K562 (cell line): Measurements from ENCODE around the gene ARMH1. TPM values are rescaled to one million over a fixed set of nuclear protein-coding genes. Genes with fewer than 3 reads are reported as not detected.
A peak's percentile ranks its signal among the peaks of the same experiment; 100 is the strongest.

ENCODE experiments used
- ATAC-seq: fragments of 200-7000 bp; cut with Tn5 transposase; 3 replicates; pipeline ENCODE4 v1.9.1; 2020; ENCODE audit warnings: moderate library complexity
- BruUV-seq: library from RNA; stranded (reverse); fragments of 400-500 nt; replicated peaks from 2 replicates; lab custom pipeline; 2021; lab: Mats Ljungman, UMichigan
- CTCF ChIA-PET: fragments of 300-600 bp; formaldehyde crosslinking; extraction: SDS; loops from one replicate; lab custom pipeline; 2021; ENCODE audit warnings: low intra/inter-chr PET ratio; lab: Yijun Ruan, JAX
- POLR2A ChIA-PET: fragments of 300-600, 350-650 bp; sonication (Branson Sonifier 250); formaldehyde crosslinking; extraction: SDS; loops from one replicate; lab custom pipeline; 2021; ENCODE audit warnings: antibody characterized with exemption, inconsistent platforms; lab: Yijun Ruan, JAX
- DNase-seq, 4 experiments: peaks; one replicate each; pipeline versions ENCODE4 v3.0.0 to v3.0.0-alpha.2; 2011 to 2018; ENCODE audit warnings: low spot score in 3 of 4, mixed read lengths in 3 of 4; ENCODE audit errors: extremely low read depth in 1 of 4
- FAIRE-seq: peaks from 2 replicates; lab custom pipeline; 2011; peaks lifted over from hg19 to GRCh38; lab: Jason Lieb, UNC
- H2AFZ ChIP-seq: 2 replicates; pipeline ENCODE4 v1.6.0; 2011; ENCODE audit warnings: low read depth, low read length, control low read depth, inconsistent platforms
- H3K27ac ChIP-seq: fragments of 200-600 bp; 3 replicates; pipeline ENCODE4 v1.8.0; 2011; ENCODE audit warnings: low read depth, mild to moderate bottlenecking, control low read depth, inconsistent platforms, low read length, moderate library complexity, mixed read lengths; ENCODE audit errors: extremely low read depth
- H3K27me3 ChIP-seq, 2 experiments: fragments of 300-600 bp in 1 of 2; 2 replicates in 1 of 2; 3 replicates in 1 of 2; pipeline versions ENCODE4 v1.6.0 to v1.8.0; 2011; ENCODE audit warnings: inconsistent platforms in 2 of 2, low read length in 2 of 2, mild to moderate bottlenecking in 1 of 2, mixed read lengths in 1 of 2, moderate library complexity in 1 of 2; ENCODE audit not compliant: control insufficient read depth in 2 of 2, insufficient read depth in 2 of 2
- H3K36me3 ChIP-seq: fragments of 300-600 bp; 3 replicates; pipeline ENCODE4 v1.8.0; 2011; ENCODE audit warnings: mild to moderate bottlenecking, low read length, inconsistent platforms; ENCODE audit not compliant: control insufficient read depth, insufficient read depth
- H3K4me1 ChIP-seq, 2 experiments: fragments of 200-600 bp in 1 of 2; replicated peaks in 1 of 2; 2 replicates in 1 of 2; 3 replicates in 1 of 2; pipeline versions ENCODE4 v1.5.1 to v1.8.0; 2011; ENCODE audit warnings: inconsistent platforms in 2 of 2, low read length in 2 of 2, mild to moderate bottlenecking in 1 of 2, mixed read lengths in 1 of 2, moderate library complexity in 1 of 2; ENCODE audit not compliant: control insufficient read depth in 2 of 2, insufficient read depth in 2 of 2
- H3K4me2 ChIP-seq: 2 replicates; pipeline ENCODE4 v1.6.1; 2011; ENCODE audit warnings: low read length, control low read depth, inconsistent platforms, mixed read lengths; ENCODE audit not compliant: insufficient read depth
- H3K4me3 ChIP-seq: fragments of 200-600 bp; sonication (generic), shearing (Covaris generic); 2 replicates; pipeline ENCODE4 v1.5.1; 2016; ENCODE audit warnings: control low read depth, inconsistent platforms
- H3K79me2 ChIP-seq: fragments of 200-600 bp; 3 replicates; pipeline ENCODE4 v1.8.0; 2011; ENCODE audit warnings: low read length, inconsistent platforms; ENCODE audit not compliant: control insufficient read depth, insufficient read depth
- H3K9ac ChIP-seq, 2 experiments: 2 replicates each; pipeline versions ENCODE4 v1.6.0 to v1.6.1; 2011; ENCODE audit warnings: low read depth in 2 of 2, low read length in 2 of 2, control low read depth in 1 of 2, inconsistent platforms in 1 of 2, mild to moderate bottlenecking in 1 of 2, mixed read lengths in 1 of 2; ENCODE audit not compliant: insufficient read depth in 1 of 2
- H3K9me1 ChIP-seq: one replicate; pipeline ENCODE4 v1.6.0; 2011; ENCODE audit warnings: inconsistent platforms, mild to moderate bottlenecking, low read length, moderate library complexity; ENCODE audit not compliant: control insufficient read depth, insufficient read depth
- H3K9me3 ChIP-seq: replicated peaks from 2 replicates; pipeline ENCODE4 v1.5.1; 2011; ENCODE audit warnings: low read depth, low read length, inconsistent platforms; ENCODE audit not compliant: control insufficient read depth, insufficient read depth
- H4K20me1 ChIP-seq: replicated peaks from 2 replicates; pipeline ENCODE4 v1.6.1; 2011; ENCODE audit warnings: low read length, inconsistent platforms, mixed read lengths; ENCODE audit not compliant: control insufficient read depth, insufficient read depth
- ARID2 ChIP-seq: fragments of 450-650 bp; IDR thresholded peaks from 2 replicates; pipeline ENCODE4 v1.6.1; 2017; ENCODE audit warnings: antibody characterized with exemption, mild to moderate bottlenecking
- HNRNPK ChIP-seq: fragments of 200-400 bp; formaldehyde crosslinking; IDR thresholded peaks from one replicate; pipeline ENCODE4 v1.6.1; 2018; ENCODE audit warnings: mild to moderate bottlenecking, low read depth, low read length; ENCODE audit not compliant: poor library complexity, severe bottlenecking
- HNRNPLL ChIP-seq: fragments of 200-400 bp; formaldehyde crosslinking; IDR thresholded peaks from 2 replicates; pipeline ENCODE4 v1.6.1; 2017; ENCODE audit warnings: low read length, low read depth, mild to moderate bottlenecking; ENCODE audit not compliant: poor library complexity, severe bottlenecking
- MAFK ChIP-seq: IDR thresholded peaks from 2 replicates; pipeline ENCODE4 v1.6.1; 2011; ENCODE audit warnings: low read length, improper control_type of control experiment
- PREB ChIP-seq: sonication (generic); formaldehyde crosslinking; IDR thresholded peaks from 2 replicates; pipeline ENCODE4 v1.8.1; 2023; ENCODE audit warnings: mild to moderate bottlenecking, missing genetic modification reagents
- RCOR1 ChIP-seq, 2 experiments: IDR thresholded peaks; 2 replicates each; pipeline ENCODE4 v1.6.1; 2012; ENCODE audit warnings: low read depth in 2 of 2, low read length in 2 of 2, borderline replicate concordance in 1 of 2, improper control_type of control experiment in 1 of 2
- SRF ChIP-seq, 2 experiments: fragments of 250-450, 450-650 bp in 1 of 2; sonication (Bioruptor Pico) in 1 of 2; sonication (generic) in 1 of 2; formaldehyde crosslinking; IDR thresholded peaks; 2 replicates each; pipeline versions ENCODE4 v1.5.0 to v1.5.1; 2020 to 2022; ENCODE audit warnings: mild to moderate bottlenecking in 1 of 2, missing genetic modification reagents in 1 of 2
- TBP ChIP-seq: optimal IDR thresholded peaks from 2 replicates; pipeline ENCODE3; 2011; ENCODE audit warnings: low read depth, low read length, improper control_type of control experiment
- TEAD2 ChIP-seq: fragments of 450-650 bp; IDR thresholded peaks from 2 replicates; pipeline ENCODE4 v1.6.1; 2016; ENCODE audit warnings: missing genetic modification characterization, control low read depth, missing compliant biosample characterization
- U2AF2 ChIP-seq: fragments of 200-400 bp; formaldehyde crosslinking; optimal IDR thresholded peaks from 2 replicates; pipeline ENCODE3; 2017; ENCODE audit warnings: low read depth, mild to moderate bottlenecking, low read length
- ZNF12 ChIP-seq: sonication (generic); formaldehyde crosslinking; IDR thresholded peaks from 2 replicates; pipeline ENCODE4 v1.4.0; 2020; ENCODE audit warnings: mild to moderate bottlenecking, missing genetic modification reagents
- ZNF407 ChIP-seq: fragments of 450-650 bp; IDR thresholded peaks from 2 replicates; pipeline ENCODE4 v1.6.1; 2016; ENCODE audit warnings: low read depth
- ZNF77 ChIP-seq: fragments of 250-450 bp; sonication (Bioruptor Pico); IDR thresholded peaks from 2 replicates; pipeline ENCODE4 v1.5.0; 2020
- WGBS: fragments of 100-300 bp; shearing (Covaris generic); methylation state at CpG from one replicate; pipeline ENCODE4 v1.1.6; 2016; ENCODE audit warnings: low coverage, mixed read lengths; ENCODE audit not compliant: insufficient coverage; ENCODE audit errors: missing lambda C conversion rate; 5-methylcytosine and 5-hydroxymethylcytosine counted together
- in situ Hi-C: fragments of 300-500 bp; cut with MboI; formaldehyde crosslinking; loops from 4 replicates; pipeline ENCODE4 v1.15.0; 2018; ENCODE audit warnings: inconsistent platforms, mixed read lengths
- intact Hi-C: fragments of 100-400 bp; cut with micrococcal nuclease; formaldehyde crosslinking; loops from 2 replicates; pipeline ENCODE4 v1.14.2; 2022
- polyA plus RNA-seq, 8 experiments: library from polyadenylated mRNA; depleted of rRNA in 4 of 8; stranded (reverse) in 5 of 8; unstranded in 3 of 8; fragments of >200 nt; fragmentation: Nextera tagmentation in 2 of 8; fragmentation: Illumina TruSeq in 1 of 8; extraction: Ambion mirVana in 2 of 8; extraction: Trizol in 1 of 8; gene quantifications; 2 replicates each; pipeline versions ENCODE4 v1.2.1 to v1.2.3, GENCODE V29; 2011 to 2014; ENCODE audit warnings: inconsistent platforms in 1 of 8, missing spikeins in 1 of 8
- total RNA-seq, 7 experiments: library from RNA; depleted of rRNA in 6 of 7; stranded (reverse); fragments of >200 nt in 6 of 7; fragmentation: Illumina TruSeq in 2 of 7; extraction: Trizol in 2 of 7; gene quantifications; 2 replicates each; pipeline versions ENCODE4 v1.2.1 to v1.2.3, GENCODE V29; 2011 to 2021; ENCODE audit warnings: low replicate concordance in 1 of 7

ARMH1 gene
- total and polyA plus RNA-seq, 9 of the 15 experiments (the other 6 are each of a cell fraction or from before 2014, with no cell fraction given): 0.41 TPM; not detected in 8

GRCh38 chr1:44673675-44674112 lies 820 bp upstream of the ARMH1 start (continued):
- TF ChIP-seq RCOR1 (IDR thresholded peaks at IDR 0.05; ENCODE audit: borderline replicate concordance in 1 of 2, low read depth in 2 of 2, low read length in 2 of 2): no peak
- no peak for TF ChIP-seq PREB (CRISPR knock-in tag)
- TF ChIP-seq ARID2: no peak
- TF ChIP-seq TBP: no peak
- TF ChIP-seq U2AF2: no peak
- TF ChIP-seq MAFK: no peak
- no peak for TF ChIP-seq ZNF77 (CRISPR knock-in tag)
- no peak for TF ChIP-seq HNRNPK
- TF ChIP-seq, all 486 proteins: peak for 11

- peak overlapping the region; percentile 88 for H3K4me2 ChIP-seq
- ChIA-PET CTCF (no interaction called here), POLR2A (interaction anchor here (1.3 to 3.3 kb wide), 5 partner anchors 11 to 46 kb away, joined by 3 to 40 read pairs (median 10); no protein-coding TSS in a partner anchor)
- no peak overlapping the region for H3K4me3 ChIP-seq
- in situ Hi-C loops (no loop called here), intact Hi-C loops (no loop called here)
- H3K9ac ChIP-seq: no peak overlapping the region
- H3K9me3 ChIP-seq: no peaks in the 10 kb centered on the region
- no TSS peak for BruUV-seq
- peaks cover 4% of the 10 kb centered on the region for H3K9me1 ChIP-seq
- DNase-seq: no peak
- H2AFZ ChIP-seq: peak overlapping the region; percentile 99
- H3K27ac ChIP-seq: no peak overlapping the region
- peaks cover 23 to 37% of the 10 kb centered on the region in 2 experiments for H3K4me1 ChIP-seq
- H3K79me2 ChIP-seq: no peaks in the 10 kb centered on the region
- H4K20me1 ChIP-seq: no peaks in the 10 kb centered on the region
- no peak for ATAC-seq
- peaks cover 6% of the 10 kb centered on the region in 2 experiments; a peak in 4 of 5 replicates for H3K27me3 ChIP-seq
- TF ChIP-seq SRF (CRISPR knock-in tag; IDR thresholded peaks at IDR 0.05) (no peak), TEAD2 (tag) (no peak), ZNF407 (no peak), ZNF12 (no peak), HNRNPLL (no peak)
- no peaks in the 10 kb centered on the region for H3K36me3 ChIP-seq
- 87% methylated on average over 5 of the region's 7 CpGs for WGBS
- no peak for FAIRE-seq
Measured at GRCh38 chr1:44675186-44675585, 672 bp downstream of the ARMH1 start.
